ENCODE measurements around the gene ZBTB20. TPM values are rescaled to one million over a fixed set of nuclear protein-coding genes. Genes with fewer than 3 reads are reported as not detected.

The ZBTB20 gene
- total RNA-seq, 2 donors from 2014 or later: 111 to 189 TPM

DNA sequence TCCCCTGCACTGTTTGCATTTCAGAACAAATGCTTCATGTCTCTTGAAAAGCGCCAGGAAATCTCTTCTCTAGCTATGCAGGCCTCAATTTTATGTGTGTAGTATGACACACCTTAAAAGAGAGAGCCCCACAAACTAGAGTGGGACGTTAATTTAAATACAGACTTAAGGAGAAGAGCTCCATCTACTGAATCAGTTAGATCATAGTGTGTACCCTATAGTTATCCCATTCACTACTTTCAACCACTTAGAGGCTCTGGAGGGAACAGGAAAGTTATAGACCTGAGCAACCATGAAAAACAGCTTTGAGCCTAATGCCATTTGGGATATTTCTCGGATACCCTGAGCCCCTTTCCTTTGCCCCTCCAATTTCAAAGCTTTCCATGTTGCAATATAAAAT lies 699.5 kb downstream of the ZBTB20 start:
- intact Hi-C loops (cut with DNase I): loop anchor here (10.0 kb wide), 1 partner anchor 63 kb away; no protein-coding TSS in a partner anchor
- H3K27ac ChIP-seq: peak overlapping the region; percentile 1 to 18
- WGBS: 47% methylated on average over 3 of the region's 3 CpGs

DNA sequence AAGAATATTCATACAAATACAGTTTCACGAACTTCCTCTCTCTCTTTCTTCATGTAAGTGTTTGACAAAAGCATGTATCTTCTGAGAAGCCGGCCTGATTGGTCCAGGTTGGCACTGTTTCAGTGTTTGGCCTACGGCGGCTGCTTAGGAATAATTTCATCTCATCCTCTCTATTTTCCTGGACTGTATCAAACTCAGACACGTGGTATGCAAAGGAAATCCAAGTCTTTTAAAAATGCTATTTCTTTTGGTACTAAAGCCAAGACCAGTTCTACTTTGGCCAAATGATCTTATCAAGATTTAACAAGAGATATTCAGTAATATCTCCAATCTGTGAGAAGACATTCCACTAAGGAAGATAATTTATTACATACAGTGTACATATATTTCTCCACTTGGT lies 700.5 kb downstream of the ZBTB20 start:
- peak overlapping the region in 1 of 2 donors; percentile 17 for H3K27ac ChIP-seq
- no peaks in the 10 kb centered on the region for H3K9me3 ChIP-seq
- WGBS: 10% methylated on average over 5 of the region's 5 CpGs
- H3K36me3 ChIP-seq: no peaks in the 10 kb centered on the region
- TF ChIP-seq CTCF (IDR thresholded peaks at IDR 0.05): no peak
- TF ChIP-seq POLR2AphosphoS5 (IDR thresholded peaks at IDR 0.05): peak; percentile 29
- intact Hi-C loops (cut with DNase I): loop anchor here (10.0 kb wide), 1 partner anchor 62 kb away; no protein-coding TSS in a partner anchor
- no peaks in the 10 kb centered on the region for H3K4me1 ChIP-seq (replicated peaks)
- H3K27me3 ChIP-seq (replicated peaks; ENCODE audit: insufficient read depth): no peaks in the 10 kb centered on the region
- peak; percentile 31 for DNase-seq (ENCODE audit: low spot score)
- no peak overlapping the region for H3K4me3 ChIP-seq

More for the DNA sequence above, 699.5 kb downstream of the ZBTB20 start:
- H3K4me3 ChIP-seq: no peak overlapping the region
- no peak for TF ChIP-seq POLR2A (IDR thresholded peaks at IDR 0.05)
- peak in 1 of 4 experiments; percentile 9 for TF ChIP-seq CTCF (IDR thresholded peaks at IDR 0.05)
- no peaks in the 10 kb centered on the region for H3K36me3 ChIP-seq
- H3K27me3 ChIP-seq (replicated peaks; ENCODE audit: insufficient read depth): no peaks in the 10 kb centered on the region
- H3K9me3 ChIP-seq: no peaks in the 10 kb centered on the region
- no peaks in the 10 kb centered on the region for H3K4me1 ChIP-seq (replicated peaks)
- no peak for DNase-seq (ENCODE audit: low spot score)

- intact Hi-C loops (cut with DNase I): loop anchor here (10.0 kb wide), 1 partner anchor 60 kb away; no protein-coding TSS in a partner anchor
- Histone ChIP-seq H3K9me3 (no peaks in the 10 kb centered on the region), H3K27me3 (replicated peaks; ENCODE audit: insufficient read depth) (no peaks in the 10 kb centered on the region), H3K4me3 (no peak overlapping the region), H3K36me3 (no peaks in the 10 kb centered on the region), H3K4me1 (replicated peaks) (peaks cover 2% of the 10 kb centered on the region), H3K27ac (no peak overlapping the region)
- no peak for TF ChIP-seq POLR2A (IDR thresholded peaks at IDR 0.05)
- TF ChIP-seq CTCF (IDR thresholded peaks at IDR 0.05): no peak
- TF ChIP-seq POLR2AphosphoS5 (IDR thresholded peaks at IDR 0.05): no peak
- DNase-seq (ENCODE audit: low spot score): no peak
- 86% methylated on average over 2 of the region's 2 CpGs for WGBS
Measured at GRCh38 chr3:114445233-114445632, 701.9 kb downstream of the ZBTB20 start.

GRCh38 chr3:114444216-114444615 lies 702.9 kb downstream of the ZBTB20 start:
- DNase-seq (ENCODE audit: low spot score): no peak
- no peak for TF ChIP-seq POLR2AphosphoS5 (IDR thresholded peaks at IDR 0.05)
- no peak for TF ChIP-seq POLR2A (IDR thresholded peaks at IDR 0.05)
- TF ChIP-seq CTCF (IDR thresholded peaks at IDR 0.05): no peak
- Histone ChIP-seq H3K27ac (no peak overlapping the region), H3K27me3 (replicated peaks; ENCODE audit: insufficient read depth) (no peaks in the 10 kb centered on the region), H3K4me3 (no peak overlapping the region), H3K9me3 (no peaks in the 10 kb centered on the region), H3K36me3 (no peaks in the 10 kb centered on the region), H3K4me1 (replicated peaks) (peaks cover 2% of the 10 kb centered on the region)
- WGBS: 81% methylated on average over 3 of the region's 3 CpGs
- intact Hi-C loops (cut with DNase I): loop anchor here (10.0 kb wide), 1 partner anchor 59 kb away; no protein-coding TSS in a partner anchor

- Histone ChIP-seq H3K36me3 (no peaks in the 10 kb centered on the region), H3K4me3 (no peak overlapping the region), H3K27me3 (replicated peaks; ENCODE audit: insufficient read depth) (no peaks in the 10 kb centered on the region), H3K4me1 (replicated peaks) (peaks cover 2% of the 10 kb centered on the region), H3K9me3 (no peaks in the 10 kb centered on the region), H3K27ac (no peak overlapping the region)
- no peak for DNase-seq (ENCODE audit: low spot score)
- intact Hi-C loops (cut with DNase I): loop anchor here (10.0 kb wide), 1 partner anchor 57 kb away; no protein-coding TSS in a partner anchor
- TF ChIP-seq CTCF (IDR thresholded peaks at IDR 0.05): no peak
- no peak for TF ChIP-seq POLR2AphosphoS5 (IDR thresholded peaks at IDR 0.05)
- TF ChIP-seq POLR2A (IDR thresholded peaks at IDR 0.05): no peak
Measured at GRCh38 chr3:114442246-114442645, 704.8 kb downstream of the ZBTB20 start.
